RWPE1 (cell line): Measurements from ENCODE around the gene LCN2.

Source experiments
- CTCF ChIA-PET: fragments of 350-600 bp; sonication (Branson Sonifier 250); formaldehyde crosslinking; extraction: SDS; loops from one replicate; lab custom pipeline; 2021; lab: Yijun Ruan, JAX
- POLR2A ChIA-PET: fragments of 400-600 bp; formaldehyde crosslinking; extraction: SDS; loops from one replicate; lab custom pipeline; 2020; ENCODE audit warnings: antibody characterized with exemption; ENCODE audit not compliant: low non-redundant PET; lab: Yijun Ruan, JAX
- DNase-seq: peaks from one replicate; pipeline ENCODE4 v3.0.0; 2012; ENCODE audit warnings: low spot score
- H3K27ac ChIP-seq: fragments of 450-650 bp; 2 replicates; pipeline ENCODE4 v1.5.1; 2017
- CTCF ChIP-seq: fragments of 450-650 bp; conservative IDR thresholded peaks from 2 replicates; pipeline ENCODE4 v1.5.1; 2017; ENCODE audit warnings: low read depth, mild to moderate bottlenecking

Gene LCN2

GRCh38 chr9:128149001-128149701, at the start of gene LCN2:
Gene LCN2 (plus strand): TSS chr9:128149453. CDS start chr9:128149526, 73 bp downstream.
- POLR2A ChIA-PET: interaction anchor here (1.0 kb wide), 1 partner anchor 12 kb away, joined by 3 read pairs; no protein-coding TSS in a partner anchor
- peak within 1 kb of the TSS; percentile 85 for H3K27ac ChIP-seq
- peak; percentile 96 for DNase-seq
- TF ChIP-seq CTCF: no peak
- CTCF ChIA-PET: interaction anchor here (0.6 to 1.0 kb wide), 2 partner anchors 24 to 188 kb away, joined by 3 to 4 read pairs; no protein-coding TSS in a partner anchor

GRCh38 chr9:128099932-128100491, 49.2 kb upstream of the LCN2 start:
- ChIA-PET CTCF (interaction anchor here (0.6 to 7.9 kb wide), 2 partner anchors 15 to 956 kb away, joined by 3 to 55 read pairs; no protein-coding TSS in a partner anchor), POLR2A (interaction anchor here (0.5 kb wide), 1 partner anchor 362 kb away, joined by 3 read pairs; no protein-coding TSS in a partner anchor)
- no peak for TF ChIP-seq CTCF
- DNase-seq: peak; percentile 49
- peak overlapping the region; percentile 88 for H3K27ac ChIP-seq

- no peak for DNase-seq
- no peak for TF ChIP-seq CTCF
- ChIA-PET CTCF (interaction anchor here (0.6 to 7.9 kb wide), 3 partner anchors 15 to 956 kb away, joined by 3 to 55 read pairs (median 5); no protein-coding TSS in a partner anchor), POLR2A (no interaction called here)
- peak overlapping the region; percentile 88 for H3K27ac ChIP-seq
These were observed 48.7 kb upstream of the LCN2 start for GRCh38 chr9:128100581-128100980.

- no peak for DNase-seq
- TF ChIP-seq CTCF: no peak
- H3K27ac ChIP-seq: peak overlapping the region; percentile 88
- CTCF ChIA-PET: interaction anchor here (0.7 to 7.9 kb wide), 2 partner anchors 14 to 159 kb away, joined by 5 to 55 read pairs; no protein-coding TSS in a partner anchor
- POLR2A ChIA-PET: no interaction called here
These were observed 48.0 kb upstream of the LCN2 start for GRCh38 chr9:128101231-128101661.

- ChIA-PET CTCF (interaction anchor here (7.9 kb wide), 1 partner anchor 14 kb away, joined by 55 read pairs; no protein-coding TSS in a partner anchor), POLR2A (no interaction called here)
These were observed 47.6 kb upstream of the LCN2 start for GRCh38 chr9:128101690-128102089.

More at GRCh38 chr9:128101690-128102089, 47.6 kb upstream of the LCN2 start:
- no peak for TF ChIP-seq CTCF
- peak overlapping the region; percentile 88 for H3K27ac ChIP-seq
- no peak for DNase-seq
